Glomerular endothelial cell (primary cell): Measurements from ENCODE around the gene ADGRG6. TPM values are rescaled to one million over a fixed set of nuclear protein-coding genes. Genes with fewer than 3 reads are reported as not detected.

Experiments used
- DNase-seq: peaks from one replicate; pipeline ENCODE4 v3.0.0-alpha.2; 2011; ENCODE audit warnings: low read depth, low spot score; ENCODE audit errors: extremely low read depth
- total RNA-seq: library from RNA; depleted of rRNA; stranded (reverse); fragments of >200 nt; gene quantifications from 2 replicates; pipeline ENCODE4 v1.2.3, GENCODE V29; 2015

ADGRG6 gene
- total RNA-seq, 1 donor from 2014 or later: 79.5 TPM

GRCh38 chr6:142373268-142374090, 71.7 kb downstream of the ADGRG6 start:
- DNase-seq: no peak

GRCh38 chr6:142374091-142374770, 72.4 kb downstream of the ADGRG6 start:
- DNase-seq: no peak

GRCh38 chr6:142374965-142375733, 73.3 kb downstream of the ADGRG6 start:
- peak; percentile 98 for DNase-seq

GRCh38 chr6:142376115-142376514, 74.3 kb downstream of the ADGRG6 start:
- DNase-seq: no peak

GRCh38 chr6:142376800-142377496, 75.1 kb downstream of the ADGRG6 start:
- no peak for DNase-seq

- no peak for DNase-seq
Measured at GRCh38 chr6:142377497-142377848, 75.7 kb downstream of the ADGRG6 start.

GRCh38 chr6:142378138-142378875, 76.5 kb downstream of the ADGRG6 start:
- DNase-seq: no peak

GRCh38 chr6:142380626-142381025, 78.8 kb downstream of the ADGRG6 start:
- DNase-seq: no peak

- no peak for DNase-seq
Measured at GRCh38 chr6:142381181-142381580, 79.4 kb downstream of the ADGRG6 start.

- DNase-seq: no peak
Measured at GRCh38 chr6:142381845-142382378, 80.1 kb downstream of the ADGRG6 start.

- DNase-seq: no peak
Measured at GRCh38 chr6:142384519-142385254, 82.9 kb downstream of the ADGRG6 start.

- DNase-seq: no peak
Measured at GRCh38 chr6:142385352-142385751, 83.5 kb downstream of the ADGRG6 start.

GRCh38 chr6:142386657-142387056, 84.8 kb downstream of the ADGRG6 start:
- DNase-seq: no peak

- DNase-seq: no peak
Measured at GRCh38 chr6:142387997-142388815, 86.4 kb downstream of the ADGRG6 start.

- DNase-seq: no peak
Measured at GRCh38 chr6:142395266-142395665, 93.5 kb downstream of the ADGRG6 start.

GRCh38 chr6:142395768-142396231, 94.0 kb downstream of the ADGRG6 start:
- DNase-seq: no peak

- DNase-seq: no peak
Measured at GRCh38 chr6:142398353-142398752, 96.5 kb downstream of the ADGRG6 start.

GRCh38 chr6:142399739-142400138, 97.9 kb downstream of the ADGRG6 start:
- DNase-seq: no peak
